Hepatocyte (in vitro differentiated cells): Measurements from ENCODE around the gene ALDH4A1. TPM values are rescaled to one million over a fixed set of nuclear protein-coding genes. Genes with fewer than 3 reads are reported as not detected.

Experiments
- DNase-seq: peaks from one replicate; pipeline ENCODE4 v3.0.0-alpha.2; 2016; ENCODE audit warnings: low spot score
- H2AFZ ChIP-seq: fragments of 200-600 bp; sonication (generic); 2 replicates; pipeline ENCODE4 v1.6.0; 2016; ENCODE audit warnings: antibody characterized with exemption, mild to moderate bottlenecking
- H3K27ac ChIP-seq: fragments of 200-600 bp; sonication (generic); 2 replicates; pipeline ENCODE4 v1.5.1; 2016; ENCODE audit warnings: mild to moderate bottlenecking
- H3K27me3 ChIP-seq: fragments of 200-600 bp; sonication (generic); 2 replicates; pipeline ENCODE4 v1.6.1; 2016
- H3K36me3 ChIP-seq: fragments of 200-600 bp; sonication (generic); replicated peaks from 2 replicates; pipeline ENCODE4 v1.5.1; 2016; ENCODE audit warnings: low read depth; ENCODE audit not compliant: insufficient read depth
- H3K4me1 ChIP-seq: fragments of 200-600 bp; sonication (generic); 2 replicates; pipeline ENCODE4 v1.5.1; 2016; ENCODE audit warnings: mild to moderate bottlenecking, moderate library complexity; ENCODE audit not compliant: insufficient read depth
- H3K4me2 ChIP-seq: fragments of 200-600 bp; sonication (generic); 2 replicates; pipeline ENCODE4 v1.6.0; 2016
- H3K4me3 ChIP-seq: fragments of 200-600 bp; sonication (generic); 2 replicates; pipeline ENCODE4 v1.5.1; 2016; ENCODE audit warnings: mild to moderate bottlenecking
- H3K79me2 ChIP-seq: fragments of 200-600 bp; sonication (generic); 2 replicates; pipeline ENCODE4 v1.6.0; 2017; ENCODE audit warnings: mild to moderate bottlenecking
- H3K9me2 ChIP-seq: fragments of 200-600 bp; sonication (generic); replicated peaks from 2 replicates; pipeline ENCODE4 v1.6.0; 2017; ENCODE audit warnings: mild to moderate bottlenecking; ENCODE audit not compliant: insufficient read depth
- H3K9me3 ChIP-seq: fragments of 200-600 bp; sonication (generic); 2 replicates; pipeline ENCODE4 v1.5.1; 2016; ENCODE audit warnings: low read depth, mild to moderate bottlenecking
- H4K20me1 ChIP-seq: fragments of 200-600 bp; sonication (generic); 2 replicates; pipeline ENCODE4 v1.6.0; 2016; ENCODE audit warnings: mild to moderate bottlenecking; ENCODE audit not compliant: insufficient read depth, poor library complexity, severe bottlenecking
- EZH2 ChIP-seq: fragments of 200-600 bp; sonication (generic); IDR thresholded peaks from 2 replicates; pipeline ENCODE4 v1.6.1; 2016; ENCODE audit warnings: antibody characterized with exemption, mild to moderate bottlenecking, borderline replicate concordance
- EZH2phosphoT487 ChIP-seq: fragments of 200-600 bp; sonication (generic); IDR thresholded peaks from one replicate; pipeline ENCODE4 v1.6.1; 2018; ENCODE audit warnings: antibody characterized with exemption, mild to moderate bottlenecking, low read depth, moderate library complexity; ENCODE audit not compliant: unreplicated experiment, severe bottlenecking
- WGBS: methylation state at CpG from one replicate; pipeline ENCODE4 v1.1.6; 2016; ENCODE audit warnings: low lambda C conversion rate; ENCODE audit errors: missing lambda C conversion rate; 5-methylcytosine and 5-hydroxymethylcytosine counted together
- polyA plus RNA-seq: library from polyadenylated mRNA; unstranded; fragments of >200 nt; fragmentation: Nextera tagmentation; extraction: Ambion mirVana; gene quantifications from 2 replicates; pipeline ENCODE4 v1.2.1, GENCODE V29; 2016
- total RNA-seq: library from RNA; depleted of rRNA; stranded (reverse); fragments of >200 nt; gene quantifications from 2 replicates; pipeline ENCODE4 v1.2.3, GENCODE V29; 2014
- TF ChIP-seq, protein P1 (sequence below): fragments of 200-600 bp; sonication (generic); IDR thresholded peaks from 2 replicates; pipeline ENCODE4 v1.5.1; 2016; ENCODE audit warnings: antibody characterized with exemption, mild to moderate bottlenecking; ENCODE audit not compliant: poor library complexity

ALDH4A1 gene
- total and polyA plus RNA-seq, 2 experiments from 2014 or later, result 41.4 to 49.1 TPM

DNA sequence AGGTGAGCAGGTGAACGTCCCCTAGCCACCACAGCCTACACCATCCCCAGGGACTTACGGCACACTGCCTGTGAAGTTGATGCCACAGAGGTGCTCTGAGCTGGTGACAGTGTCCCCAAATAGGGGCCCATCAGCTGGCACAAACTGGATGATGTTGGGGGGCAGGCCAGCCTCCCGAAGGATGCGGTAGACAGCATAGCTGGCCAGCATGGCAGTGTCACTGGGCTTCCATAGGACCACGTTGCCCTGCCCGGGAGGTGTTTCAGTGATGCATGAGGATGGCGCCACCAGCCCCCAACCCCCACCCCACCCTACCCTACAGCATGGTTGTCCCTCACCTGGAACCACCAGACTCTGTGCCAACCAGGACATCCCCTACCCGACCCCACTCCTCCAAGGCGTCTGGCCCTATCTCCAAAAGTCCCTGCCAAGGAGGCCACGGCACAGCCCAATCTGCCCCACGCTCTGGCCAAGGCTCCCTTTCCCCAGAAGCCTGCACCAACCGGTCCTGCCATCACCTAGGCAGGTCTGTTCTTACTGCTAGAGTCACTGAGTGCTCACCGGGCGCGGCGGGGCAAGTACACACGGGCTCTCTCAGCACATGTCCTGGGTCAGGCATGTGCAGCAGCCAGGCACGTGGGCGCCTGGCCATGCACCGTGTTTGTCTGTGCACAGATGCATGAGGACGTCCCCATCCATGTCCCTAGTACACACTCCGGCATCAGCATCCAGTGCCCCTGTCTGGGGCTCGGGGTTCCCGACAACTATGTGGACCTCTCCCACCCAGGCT is 20.5 kb downstream of the ALDH4A1 start:
- H3K36me3 ChIP-seq, result no peaks in the 10 kb centered on the region

DNA sequence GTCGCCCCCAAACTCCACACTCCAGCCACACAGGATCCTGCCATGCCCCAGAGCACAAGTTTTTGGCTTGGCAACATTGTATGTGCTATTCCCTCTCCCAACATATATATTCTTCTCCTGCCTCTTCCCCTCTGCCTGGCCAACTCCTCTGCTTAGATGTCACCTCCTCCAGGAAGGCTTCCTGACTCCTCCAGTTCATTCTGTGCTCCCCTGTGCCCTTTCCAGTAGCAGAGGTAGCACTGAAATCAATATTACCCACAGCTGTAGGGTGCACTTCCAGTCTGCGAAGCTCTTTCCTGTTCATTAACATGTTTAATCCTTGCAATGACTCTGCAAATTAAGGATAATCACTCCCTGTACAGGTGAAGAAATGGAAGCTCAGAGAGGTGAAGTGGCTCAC is 21.2 kb downstream of the ALDH4A1 start:
- Histone ChIP-seq H3K36me3 (no peaks in the 10 kb centered on the region), H3K27ac (no peak overlapping the region), H2AFZ (no peak overlapping the region), H3K4me1 (no peaks in the 10 kb centered on the region), H3K9me3 (no peaks in the 10 kb centered on the region), H3K27me3 (no peaks in the 10 kb centered on the region), H3K4me2 (no peak overlapping the region), H4K20me1 (no peaks in the 10 kb centered on the region), H3K79me2 (no peaks in the 10 kb centered on the region), H3K9me2 (no peaks in the 10 kb centered on the region), H3K4me3 (no peak overlapping the region)
- 98% methylated on average over 2 of the region's 2 CpGs for WGBS
- DNase-seq, result no peak
- TF ChIP-seq, protein P1, sequence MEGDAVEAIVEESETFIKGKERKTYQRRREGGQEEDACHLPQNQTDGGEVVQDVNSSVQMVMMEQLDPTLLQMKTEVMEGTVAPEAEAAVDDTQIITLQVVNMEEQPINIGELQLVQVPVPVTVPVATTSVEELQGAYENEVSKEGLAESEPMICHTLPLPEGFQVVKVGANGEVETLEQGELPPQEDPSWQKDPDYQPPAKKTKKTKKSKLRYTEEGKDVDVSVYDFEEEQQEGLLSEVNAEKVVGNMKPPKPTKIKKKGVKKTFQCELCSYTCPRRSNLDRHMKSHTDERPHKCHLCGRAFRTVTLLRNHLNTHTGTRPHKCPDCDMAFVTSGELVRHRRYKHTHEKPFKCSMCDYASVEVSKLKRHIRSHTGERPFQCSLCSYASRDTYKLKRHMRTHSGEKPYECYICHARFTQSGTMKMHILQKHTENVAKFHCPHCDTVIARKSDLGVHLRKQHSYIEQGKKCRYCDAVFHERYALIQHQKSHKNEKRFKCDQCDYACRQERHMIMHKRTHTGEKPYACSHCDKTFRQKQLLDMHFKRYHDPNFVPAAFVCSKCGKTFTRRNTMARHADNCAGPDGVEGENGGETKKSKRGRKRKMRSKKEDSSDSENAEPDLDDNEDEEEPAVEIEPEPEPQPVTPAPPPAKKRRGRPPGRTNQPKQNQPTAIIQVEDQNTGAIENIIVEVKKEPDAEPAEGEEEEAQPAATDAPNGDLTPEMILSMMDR, result no peak
- no peak for TF ChIP-seq EZH2
- no peak for TF ChIP-seq EZH2phosphoT487

More for the DNA sequence above, 20.5 kb downstream of the ALDH4A1 start:
- no peak overlapping the region for H3K27ac ChIP-seq
- DNase-seq, result no peak
- H3K27me3 ChIP-seq, result no peaks in the 10 kb centered on the region
- H3K4me3 ChIP-seq, result no peak overlapping the region
- WGBS, result 94% methylated on average over 24 of the region's 24 CpGs
- no peaks in the 10 kb centered on the region for H4K20me1 ChIP-seq
- H3K9me3 ChIP-seq, result no peaks in the 10 kb centered on the region
- no peaks in the 10 kb centered on the region for H3K79me2 ChIP-seq
- no peak for TF ChIP-seq EZH2phosphoT487
- TF ChIP-seq, protein P1, result no peak
- TF ChIP-seq EZH2, result no peak
- no peak overlapping the region for H2AFZ ChIP-seq
- H3K4me1 ChIP-seq, result no peaks in the 10 kb centered on the region
- H3K9me2 ChIP-seq, result no peaks in the 10 kb centered on the region
- H3K4me2 ChIP-seq, result no peak overlapping the region

DNA sequence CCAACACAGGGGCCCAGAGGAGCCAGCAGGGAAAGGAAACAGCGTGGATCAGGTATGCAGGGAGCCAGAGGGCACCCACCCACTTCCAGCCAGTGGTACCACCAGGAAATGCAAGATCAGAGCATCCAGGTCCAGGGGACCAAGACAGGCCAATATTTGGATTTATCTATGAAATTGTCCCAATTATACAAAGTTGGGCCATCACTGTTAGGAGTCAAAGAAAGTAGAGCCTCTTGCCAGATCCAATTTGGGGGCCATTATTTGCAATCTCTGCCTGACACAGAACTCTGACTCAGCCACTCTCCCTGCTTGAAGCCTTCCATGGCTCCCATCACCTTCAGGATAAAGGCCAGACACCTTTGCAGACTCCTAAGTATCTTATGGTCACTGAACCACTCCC is 21.8 kb downstream of the ALDH4A1 start:
- no peak overlapping the region for H3K27ac ChIP-seq
- no peak overlapping the region for H3K4me3 ChIP-seq
- WGBS, result 83% methylated on average over 1 of the region's 1 CpG
- TF ChIP-seq, protein P1, result no peak
- no peak for TF ChIP-seq EZH2
- no peak for TF ChIP-seq EZH2phosphoT487
- H3K36me3 ChIP-seq, result no peaks in the 10 kb centered on the region
- no peaks in the 10 kb centered on the region for H3K79me2 ChIP-seq
- no peak for DNase-seq
- H4K20me1 ChIP-seq, result no peaks in the 10 kb centered on the region
- no peaks in the 10 kb centered on the region for H3K27me3 ChIP-seq
- H2AFZ ChIP-seq, result no peak overlapping the region
- H3K9me2 ChIP-seq, result no peaks in the 10 kb centered on the region
- H3K4me2 ChIP-seq, result no peak overlapping the region
- H3K4me1 ChIP-seq, result no peaks in the 10 kb centered on the region
- no peaks in the 10 kb centered on the region for H3K9me3 ChIP-seq
